IMR-90 (cell line): Measurements from ENCODE around the gene HSBP1L1.

Experiments used
- BHLHE40 ChIP-seq: fragments of 150-350 bp; IDR thresholded peaks from 2 replicates; pipeline ENCODE4 v1.6.1; 2016; ENCODE audit warnings: mild to moderate bottlenecking, low read depth, low read length
- MAZ ChIP-seq: IDR thresholded peaks from 2 replicates; pipeline ENCODE4 v1.6.1; 2012; ENCODE audit warnings: low read depth, mild to moderate bottlenecking, low read length, improper control_type of control experiment, moderate library complexity, borderline replicate concordance
- MXI1 ChIP-seq: IDR thresholded peaks from 2 replicates; pipeline ENCODE4 v1.6.1; 2012; ENCODE audit warnings: low read depth, mild to moderate bottlenecking, low read length, moderate library complexity, borderline replicate concordance
- POLR2A ChIP-seq: IDR thresholded peaks from 2 replicates; pipeline ENCODE4 v1.6.1; 2012; ENCODE audit warnings: mild to moderate bottlenecking, low read depth, low read length
- RAD21 ChIP-seq: IDR thresholded peaks from 2 replicates; pipeline ENCODE4 v1.6.1; 2012; ENCODE audit warnings: low read length, improper control_type of control experiment
- RFX5 ChIP-seq: IDR thresholded peaks from 2 replicates; pipeline ENCODE4 v1.8.0; 2012; ENCODE audit warnings: low read depth, mild to moderate bottlenecking, low read length, moderate library complexity
- TF ChIP-seq, protein P1 (sequence below): conservative IDR thresholded peaks from 2 replicates; pipeline ENCODE4 v1.5.1; 2012; ENCODE audit warnings: mild to moderate bottlenecking, low read depth, low read length, improper control_type of control experiment
- TF ChIP-seq, protein P2 (sequence below): fragments of 150-350 bp; IDR thresholded peaks from 2 replicates; pipeline ENCODE4 v1.6.1; 2017; ENCODE audit warnings: mild to moderate bottlenecking, antibody characterized with exemption, low read length, low read depth

DNA sequence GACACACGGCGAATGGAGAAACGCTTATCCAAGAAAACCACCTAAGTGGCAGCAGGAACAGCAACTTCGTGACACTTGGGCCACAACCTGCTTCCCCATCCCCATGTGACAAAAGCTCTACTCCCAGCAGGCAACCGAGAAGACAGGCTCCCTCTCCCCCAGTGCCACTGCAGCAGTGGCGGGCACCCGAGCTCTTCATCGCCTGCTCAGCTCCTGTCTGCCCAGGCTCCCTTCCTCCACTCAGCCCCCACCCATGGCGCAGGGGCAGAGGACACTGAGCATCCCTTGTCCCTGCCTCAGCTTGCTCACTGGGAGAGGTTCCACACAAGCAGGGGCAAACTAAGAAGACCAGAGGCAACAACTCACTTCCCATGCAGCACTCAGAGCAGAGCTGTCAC is 35.9 kb upstream of the HSBP1L1 start:
- TF ChIP-seq POLR2A = no peak
- TF ChIP-seq RFX5 = no peak
- no peak for TF ChIP-seq RAD21
- TF ChIP-seq, protein P1, sequence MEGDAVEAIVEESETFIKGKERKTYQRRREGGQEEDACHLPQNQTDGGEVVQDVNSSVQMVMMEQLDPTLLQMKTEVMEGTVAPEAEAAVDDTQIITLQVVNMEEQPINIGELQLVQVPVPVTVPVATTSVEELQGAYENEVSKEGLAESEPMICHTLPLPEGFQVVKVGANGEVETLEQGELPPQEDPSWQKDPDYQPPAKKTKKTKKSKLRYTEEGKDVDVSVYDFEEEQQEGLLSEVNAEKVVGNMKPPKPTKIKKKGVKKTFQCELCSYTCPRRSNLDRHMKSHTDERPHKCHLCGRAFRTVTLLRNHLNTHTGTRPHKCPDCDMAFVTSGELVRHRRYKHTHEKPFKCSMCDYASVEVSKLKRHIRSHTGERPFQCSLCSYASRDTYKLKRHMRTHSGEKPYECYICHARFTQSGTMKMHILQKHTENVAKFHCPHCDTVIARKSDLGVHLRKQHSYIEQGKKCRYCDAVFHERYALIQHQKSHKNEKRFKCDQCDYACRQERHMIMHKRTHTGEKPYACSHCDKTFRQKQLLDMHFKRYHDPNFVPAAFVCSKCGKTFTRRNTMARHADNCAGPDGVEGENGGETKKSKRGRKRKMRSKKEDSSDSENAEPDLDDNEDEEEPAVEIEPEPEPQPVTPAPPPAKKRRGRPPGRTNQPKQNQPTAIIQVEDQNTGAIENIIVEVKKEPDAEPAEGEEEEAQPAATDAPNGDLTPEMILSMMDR = no peak
- TF ChIP-seq MAZ = no peak
- no peak for TF ChIP-seq BHLHE40
- TF ChIP-seq, protein P2, sequence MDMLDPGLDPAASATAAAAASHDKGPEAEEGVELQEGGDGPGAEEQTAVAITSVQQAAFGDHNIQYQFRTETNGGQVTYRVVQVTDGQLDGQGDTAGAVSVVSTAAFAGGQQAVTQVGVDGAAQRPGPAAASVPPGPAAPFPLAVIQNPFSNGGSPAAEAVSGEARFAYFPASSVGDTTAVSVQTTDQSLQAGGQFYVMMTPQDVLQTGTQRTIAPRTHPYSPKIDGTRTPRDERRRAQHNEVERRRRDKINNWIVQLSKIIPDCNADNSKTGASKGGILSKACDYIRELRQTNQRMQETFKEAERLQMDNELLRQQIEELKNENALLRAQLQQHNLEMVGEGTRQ = no peak
- no peak for TF ChIP-seq MXI1
